HG03064 (cell line): Measurements from ENCODE around the gene MLLT1.

Experiments used
- ATAC-seq: cut with Tn5 transposase; IDR thresholded peaks from one replicate; pipeline ENCODE4 v1.9.1; 2021; ENCODE audit warnings: low read depth; ENCODE audit not compliant: unreplicated experiment

MLLT1 gene

DNA sequence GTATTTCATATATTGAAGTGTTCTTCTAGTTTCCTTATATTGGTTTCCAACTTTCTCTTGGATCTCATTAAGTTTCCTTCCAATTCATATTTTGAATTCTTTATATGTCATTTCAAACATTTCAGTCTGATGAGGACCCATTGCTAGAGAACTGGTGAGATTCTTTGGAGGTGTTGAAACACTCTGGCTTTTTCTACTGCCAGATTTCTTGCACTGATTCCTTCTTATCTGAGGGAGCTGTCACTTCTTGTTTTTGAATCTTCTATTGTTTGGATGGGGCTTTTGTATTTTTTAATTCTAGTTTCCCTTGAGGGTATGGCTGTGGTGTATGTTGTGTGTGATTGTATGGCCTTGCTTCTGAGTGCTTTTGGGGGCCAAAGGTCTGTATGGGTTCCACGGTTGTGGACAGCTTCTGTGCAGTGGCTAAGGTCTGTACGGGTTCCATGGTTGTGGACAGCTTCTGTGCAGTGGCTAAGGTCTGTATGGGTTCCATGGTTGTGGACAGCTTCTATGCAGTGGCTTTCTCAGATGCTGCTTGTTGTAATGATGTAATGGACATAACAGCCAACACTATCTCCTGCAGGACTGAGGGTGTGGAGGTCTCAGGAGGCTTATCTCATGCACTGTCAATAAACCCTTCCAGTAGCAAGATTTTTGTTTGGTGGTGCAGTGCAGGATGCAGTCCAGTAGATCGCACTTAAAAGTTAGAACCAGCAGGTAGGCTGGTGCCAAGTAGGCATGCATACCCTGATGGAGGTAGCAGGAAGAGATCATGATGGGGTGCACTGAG lies 107.5 kb downstream of the MLLT1 start:
- ATAC-seq: no peak

DNA sequence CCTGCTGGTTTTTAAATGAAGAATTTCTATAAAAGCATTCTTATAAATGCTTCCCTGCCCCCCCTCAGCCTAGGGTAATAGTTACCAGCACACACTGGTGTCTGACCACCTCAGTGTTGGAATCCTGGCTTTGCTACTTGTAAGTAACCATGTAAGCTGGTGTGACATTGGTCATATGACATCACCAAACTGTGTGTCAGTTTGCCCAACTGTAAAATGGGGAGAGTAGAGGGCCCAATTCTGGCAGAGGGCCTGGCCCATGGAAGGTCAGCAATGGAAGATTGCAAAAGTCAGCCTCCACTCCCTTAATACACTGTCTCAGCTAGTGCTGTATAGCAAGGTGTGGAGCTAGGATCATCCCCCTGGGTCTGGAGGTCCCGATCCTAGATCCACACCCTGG lies 112.7 kb downstream of the MLLT1 start:
- no peak for ATAC-seq

DNA sequence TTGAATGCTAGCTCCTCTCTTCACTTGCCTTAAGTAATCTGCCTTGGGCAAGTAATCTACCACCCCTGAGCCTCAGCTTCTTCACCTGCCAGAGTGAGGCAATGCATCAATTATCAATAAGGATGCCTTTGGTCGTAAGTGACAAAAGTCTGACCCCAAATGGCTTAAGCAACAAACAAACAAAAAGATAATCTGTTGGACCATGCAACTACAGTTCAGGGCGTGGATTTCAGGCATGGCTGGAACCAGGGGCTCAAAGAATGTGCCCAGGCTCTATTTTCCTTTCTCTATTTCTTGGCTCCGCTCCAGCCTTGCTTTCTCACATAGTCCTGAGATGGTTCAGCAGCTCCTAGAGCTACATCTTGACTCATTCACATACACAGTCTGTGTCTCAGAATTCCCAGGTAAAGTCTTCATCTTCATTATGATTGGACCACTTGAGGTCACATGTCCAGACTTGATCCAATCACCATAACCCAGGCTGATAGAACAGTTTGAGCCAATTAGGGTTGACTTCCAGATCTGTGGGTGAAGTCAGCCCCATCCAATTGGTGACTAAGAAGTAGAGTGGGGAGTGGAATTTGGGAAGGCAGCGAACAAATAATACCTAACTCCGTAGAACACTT lies 114.8 kb downstream of the MLLT1 start:
- no peak for ATAC-seq

DNA sequence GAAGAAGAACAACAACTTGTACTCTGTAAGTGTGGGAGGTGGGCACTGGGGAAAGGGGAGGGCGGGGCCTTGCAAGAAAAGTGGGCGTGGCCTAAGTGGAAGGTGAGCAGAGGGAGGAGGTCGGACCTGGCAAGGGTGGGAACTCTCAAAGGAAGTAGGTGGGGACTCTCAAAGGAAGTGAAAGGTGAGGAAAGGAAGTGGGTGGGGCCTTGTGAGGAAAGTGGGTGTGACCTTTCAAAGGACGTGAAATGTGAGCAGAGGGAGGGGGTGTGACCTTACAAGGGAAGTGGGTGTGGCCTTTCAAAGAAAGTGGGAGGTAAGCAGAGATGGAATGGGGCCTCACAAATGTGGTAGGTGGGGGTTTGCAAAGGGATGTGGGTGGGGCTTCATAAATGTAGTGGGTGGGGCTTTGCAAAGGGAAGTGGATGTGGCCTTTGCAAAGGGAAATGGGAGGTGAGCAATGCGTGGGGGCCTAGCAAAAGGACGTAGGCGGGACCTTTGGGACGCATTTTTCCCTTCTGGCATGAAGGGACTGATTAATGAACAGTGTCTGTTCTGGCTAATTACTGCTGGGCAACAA lies 118.4 kb downstream of the MLLT1 start:
- ATAC-seq: no peak
